HuH-7.5 (cell line): Measurements from ENCODE around the gene SPC24.
A peak's percentile ranks its signal among the peaks of the same experiment; 100 is the strongest.
"Not testable (repeated sequence)": the region's sequence is repeated elsewhere in the genome, so short reads cannot be mapped to it uniquely, and the experiment has no call there.

Source experiments
- DNase-seq: peaks from one replicate; pipeline ENCODE4 v3.0.0; 2011; ENCODE audit warnings: low spot score

The SPC24 gene

GRCh38 chr19:11191934-11192333 is 36.4 kb upstream of the SPC24 start:
- DNase-seq = no peak

- peak; percentile 60 for DNase-seq
Observed at GRCh38 chr19:11191273-11191755, 35.7 kb upstream of the SPC24 start.

- DNase-seq = no peak
Observed at GRCh38 chr19:11190501-11190900, 34.9 kb upstream of the SPC24 start.

GRCh38 chr19:11187441-11187840 is 31.9 kb upstream of the SPC24 start:
- DNase-seq = no peak

- DNase-seq = no peak
Observed at GRCh38 chr19:11182994-11183393, 27.4 kb upstream of the SPC24 start.

- DNase-seq = no peak
Observed at GRCh38 chr19:11181488-11181887, 25.9 kb upstream of the SPC24 start.

GRCh38 chr19:11180975-11181374 is 25.4 kb upstream of the SPC24 start:
- DNase-seq = not testable (repeated sequence)

GRCh38 chr19:11180346-11180745 is 24.8 kb upstream of the SPC24 start:
- no peak for DNase-seq

GRCh38 chr19:11179716-11180297 is 24.2 kb upstream of the SPC24 start:
- no peak for DNase-seq

GRCh38 chr19:11179145-11179465 is 23.5 kb upstream of the SPC24 start:
- DNase-seq = not testable (repeated sequence)

- no peak for DNase-seq
Observed at GRCh38 chr19:11177592-11177991, 22.0 kb upstream of the SPC24 start.

- no peak for DNase-seq
Observed at GRCh38 chr19:11176466-11177193, 21.0 kb upstream of the SPC24 start.

- DNase-seq = no peak
Observed at GRCh38 chr19:11175920-11176319, 20.3 kb upstream of the SPC24 start.

- DNase-seq = no peak
Observed at GRCh38 chr19:11174336-11174735, 18.8 kb upstream of the SPC24 start.

- no peak for DNase-seq
Observed at GRCh38 chr19:11173516-11174155, 18.1 kb upstream of the SPC24 start.

- no peak for DNase-seq
Observed at GRCh38 chr19:11172576-11172975, 17.0 kb upstream of the SPC24 start.

GRCh38 chr19:11171144-11171543 is 15.6 kb upstream of the SPC24 start:
- no peak for DNase-seq

- DNase-seq = no peak
Observed at GRCh38 chr19:11169896-11170678, 14.5 kb upstream of the SPC24 start.

GRCh38 chr19:11168568-11168967 is 13.0 kb upstream of the SPC24 start:
- no peak for DNase-seq

- no peak for DNase-seq
Observed at GRCh38 chr19:11166281-11167142, 10.9 kb upstream of the SPC24 start.

- no peak for DNase-seq
Observed at GRCh38 chr19:11165486-11166030, 10.0 kb upstream of the SPC24 start.
